NCI-H2171 treated with DMSO at 0.1 percent for 48 hours (cell line): ENCODE results near the gene GPR171.
"Not testable (repeated sequence)": the region's sequence is repeated elsewhere in the genome, so short reads cannot be mapped to it uniquely, and the experiment has no call there.

Experiments used
- DNase-seq: peaks from one replicate; lab custom pipeline; 2025; lab: John Stamatoyannopoulos, UW

GPR171 gene

DNA sequence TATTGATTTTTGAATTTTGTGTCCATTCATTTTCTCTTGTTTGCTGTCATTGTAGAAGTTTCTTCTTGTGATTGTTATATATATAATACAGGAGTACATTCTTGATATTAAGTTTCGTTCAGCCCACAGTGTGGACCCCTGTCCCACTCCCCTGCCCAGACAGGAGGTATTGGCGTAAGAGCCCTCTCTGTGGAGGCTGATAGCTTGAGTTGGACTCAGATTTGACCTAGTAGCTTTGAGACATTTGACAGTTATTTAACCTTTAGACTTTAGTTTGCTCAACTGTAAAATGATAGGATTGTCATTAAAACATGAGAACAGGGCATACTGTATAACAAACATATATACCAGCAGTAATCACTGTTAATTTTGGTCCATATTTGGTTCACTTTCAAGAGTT, 27.1 kb downstream of the GPR171 start:
- DNase-seq: no peak

DNA sequence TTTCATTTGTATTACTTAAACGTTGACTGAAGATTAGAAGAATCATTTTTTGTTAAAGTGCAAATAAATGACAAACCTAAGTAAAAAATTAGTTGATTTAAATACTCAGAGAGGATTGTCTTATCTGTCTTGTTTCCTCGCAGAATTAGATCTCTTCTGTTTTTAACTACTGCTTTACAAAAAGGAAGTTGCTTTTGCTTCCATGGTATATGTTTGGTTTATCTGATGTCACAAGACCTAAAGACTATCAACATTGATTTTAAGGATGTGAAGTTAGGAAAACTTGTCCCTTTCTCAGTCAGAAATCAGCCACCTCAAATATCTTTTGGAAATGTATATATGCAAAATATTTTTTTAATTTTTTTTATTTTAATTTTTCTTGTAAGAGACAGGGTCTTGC, 28.7 kb downstream of the GPR171 start:
- no peak for DNase-seq

DNA sequence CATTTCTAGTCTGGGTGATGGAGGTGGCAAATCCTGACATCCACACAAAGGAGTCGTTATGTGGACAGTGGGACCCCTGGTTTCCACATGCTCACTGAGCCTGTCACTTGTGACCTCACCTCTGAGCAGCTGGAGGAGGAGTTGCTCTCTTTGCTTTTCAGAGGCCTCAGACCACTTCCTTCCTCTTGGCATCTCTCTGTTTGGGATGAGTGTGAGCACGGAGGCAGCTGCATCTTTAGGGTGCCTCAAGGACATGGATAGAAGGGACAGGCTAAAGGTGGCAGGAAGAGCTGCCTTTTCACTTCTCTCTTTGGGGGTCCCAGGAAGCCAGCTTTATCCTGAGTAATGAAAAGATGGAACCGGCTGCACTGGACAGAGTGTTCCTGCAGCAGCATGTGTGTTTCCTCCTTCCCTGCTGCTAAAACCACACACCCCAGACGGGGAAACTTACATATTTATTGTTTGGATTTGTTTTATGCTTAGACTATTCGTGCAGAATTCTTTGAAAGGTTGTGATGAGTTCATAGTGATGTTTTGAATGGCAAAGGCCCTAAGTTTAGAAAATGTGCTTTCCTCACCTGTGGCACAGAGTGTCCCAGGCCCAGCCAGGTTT, 31.8 kb downstream of the GPR171 start:
- DNase-seq: no peak

DNA sequence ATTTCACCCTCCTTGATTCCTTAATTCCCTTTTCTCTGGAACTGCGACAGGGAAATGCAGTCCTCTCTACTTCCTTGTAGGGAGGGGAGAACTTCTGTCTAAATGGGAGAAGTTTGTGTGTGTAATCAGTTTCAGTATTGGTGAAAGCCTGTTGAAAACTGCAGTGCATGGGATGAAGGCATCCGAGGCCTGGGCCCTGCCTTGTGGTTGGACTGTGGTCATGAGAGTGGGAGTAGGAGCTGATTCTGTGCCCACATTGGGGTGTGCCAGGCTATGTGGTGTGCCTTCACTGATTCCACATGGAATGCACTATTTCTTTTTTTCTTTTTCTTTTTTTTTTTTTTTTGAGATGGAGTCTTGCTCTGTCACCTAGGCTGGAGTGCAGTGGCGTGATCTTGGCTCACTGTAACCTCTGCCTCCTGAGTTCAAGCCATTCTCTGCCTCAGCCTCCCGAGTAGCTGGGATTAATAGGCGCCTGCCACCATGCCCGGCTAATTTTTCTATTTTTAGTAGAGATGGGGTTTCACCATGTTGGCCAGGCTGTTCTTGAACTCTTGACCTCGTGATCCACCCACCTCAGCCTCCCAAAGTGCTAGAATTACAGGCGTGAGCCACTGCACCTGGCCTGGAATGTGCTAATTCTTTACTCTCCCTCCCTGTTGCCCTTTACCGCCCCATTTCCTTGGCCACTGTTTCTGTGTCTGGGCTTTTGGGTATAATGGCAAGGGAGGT, 32.9 kb downstream of the GPR171 start:
- DNase-seq: not testable (repeated sequence)

DNA sequence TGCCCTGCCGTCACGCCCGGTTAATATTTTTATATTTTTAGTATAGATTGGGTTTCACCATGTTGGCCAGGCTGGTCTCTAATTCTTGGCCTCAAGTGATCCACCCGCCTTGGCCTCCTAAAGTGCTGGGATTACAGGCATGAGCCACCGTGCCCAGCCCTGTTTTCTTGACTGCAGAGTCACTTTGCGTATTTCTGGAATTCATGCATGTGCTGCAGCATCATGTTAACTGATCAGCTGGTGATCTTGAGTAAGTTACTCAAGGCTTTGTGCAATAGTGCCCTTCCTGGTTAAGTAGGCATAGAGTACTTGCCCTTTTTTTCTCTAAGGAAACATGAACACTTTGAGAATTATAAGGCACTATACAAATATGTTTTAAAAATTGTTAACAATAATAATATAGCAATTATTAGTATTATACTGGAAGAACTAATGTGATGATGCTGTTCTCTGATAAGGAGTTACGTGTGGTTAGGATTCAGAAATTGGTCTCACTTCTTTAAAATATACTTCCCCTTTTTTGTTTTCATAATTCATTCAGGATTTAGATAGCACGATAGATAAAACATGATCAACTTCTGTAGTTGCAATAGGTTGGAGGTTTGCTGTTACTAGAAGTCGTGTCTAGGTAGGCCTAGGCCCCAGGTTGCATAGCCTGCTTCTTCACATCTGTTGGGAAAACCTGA, 33.6 kb downstream of the GPR171 start:
- DNase-seq: no peak

DNA sequence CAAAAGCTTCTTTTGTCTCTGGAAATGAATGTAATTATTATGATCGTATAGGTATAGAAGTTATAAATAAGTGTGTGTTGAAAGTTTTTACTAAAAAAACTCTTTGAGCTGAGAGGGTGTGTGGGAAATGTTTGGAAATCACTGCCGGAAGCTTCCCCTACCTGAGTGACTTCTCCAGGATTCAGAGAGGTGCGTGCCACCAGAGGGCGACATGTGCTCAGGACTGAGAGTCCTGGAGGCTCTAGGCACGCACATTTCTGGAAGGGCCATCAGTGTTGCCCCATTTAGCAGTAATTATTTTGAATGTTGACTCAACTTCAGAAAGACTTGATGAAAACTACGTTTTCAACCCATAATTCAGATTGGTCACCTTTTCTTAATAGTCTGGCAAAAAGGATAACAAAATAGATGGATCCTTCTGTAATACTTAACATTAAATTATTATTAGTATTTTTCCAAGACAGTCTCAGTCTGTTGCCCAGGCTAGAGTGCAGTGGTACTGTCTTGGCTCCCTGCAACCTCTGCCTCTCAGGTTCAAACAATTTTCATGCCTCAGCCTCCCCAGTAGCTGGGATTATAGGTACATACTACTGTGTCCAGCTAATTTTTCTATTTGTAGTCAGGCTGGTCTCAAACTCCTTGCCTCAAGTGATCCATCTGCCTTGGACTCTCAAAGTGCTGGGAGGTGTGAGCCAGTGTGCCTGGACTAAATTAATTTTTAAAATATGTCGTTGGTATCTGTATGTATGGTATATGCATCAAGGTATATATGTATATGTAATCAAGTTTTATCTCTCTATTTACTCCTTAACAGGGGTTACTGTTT, 34.5 kb downstream of the GPR171 start:
- peak; percentile 61 for DNase-seq

DNA sequence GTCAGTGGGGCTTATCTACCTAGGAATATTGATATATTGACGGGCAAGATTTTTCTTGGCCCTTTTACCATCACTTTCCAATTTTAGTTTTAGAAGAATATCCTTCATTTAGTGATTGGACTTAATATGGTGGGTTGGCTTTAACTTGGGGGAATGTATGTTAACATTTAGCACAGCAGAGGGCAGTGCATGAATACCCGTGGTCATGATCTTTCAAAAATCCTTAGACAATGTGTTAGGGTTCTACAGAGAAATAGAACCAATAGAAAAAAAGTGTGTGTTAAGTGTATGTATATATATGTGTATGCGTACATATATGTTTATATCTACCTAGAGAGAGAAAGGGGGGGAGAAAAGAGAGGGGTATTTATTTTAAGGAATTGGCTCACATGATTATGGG, 36.9 kb downstream of the GPR171 start:
- DNase-seq: no peak

DNA sequence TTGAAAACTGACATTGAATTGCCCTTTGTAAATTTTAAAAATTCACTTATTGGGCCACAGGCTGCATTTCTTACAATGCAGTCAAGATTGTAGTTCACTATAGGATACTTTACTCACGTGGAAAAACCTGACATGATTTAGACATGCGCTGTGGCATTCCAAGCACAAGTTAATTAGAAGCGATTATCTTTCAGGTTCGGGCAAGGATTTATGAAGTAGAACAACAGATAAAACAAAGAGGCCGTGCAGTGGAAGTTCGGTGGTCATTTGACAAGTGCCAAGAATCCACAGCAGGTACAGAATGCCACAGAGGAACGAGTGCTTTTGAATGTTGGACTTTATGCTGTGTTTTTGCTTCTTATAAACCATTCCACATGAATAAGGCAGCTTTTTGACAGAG, 37.8 kb downstream of the GPR171 start:
- no peak for DNase-seq

DNA sequence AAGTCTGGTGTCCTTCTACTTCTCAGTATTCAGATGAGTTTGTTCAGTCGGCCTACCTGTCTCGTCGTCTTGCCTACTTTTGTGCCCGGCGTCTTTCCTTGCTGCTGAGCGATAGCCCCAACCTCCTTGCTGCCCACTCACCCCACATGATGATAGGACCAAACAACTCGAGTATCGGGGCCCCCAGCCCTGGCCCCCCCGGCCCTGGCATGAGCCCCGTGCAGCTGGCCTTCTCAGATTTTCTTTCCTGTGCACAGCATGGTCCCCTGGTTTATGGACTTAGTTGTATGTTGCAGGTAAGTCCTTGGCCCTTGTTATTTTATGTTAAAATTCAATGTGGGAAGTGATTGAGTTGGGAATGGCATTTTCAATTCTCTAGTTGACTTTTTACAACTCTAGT, 43.2 kb downstream of the GPR171 start:
- no peak for DNase-seq

DNA sequence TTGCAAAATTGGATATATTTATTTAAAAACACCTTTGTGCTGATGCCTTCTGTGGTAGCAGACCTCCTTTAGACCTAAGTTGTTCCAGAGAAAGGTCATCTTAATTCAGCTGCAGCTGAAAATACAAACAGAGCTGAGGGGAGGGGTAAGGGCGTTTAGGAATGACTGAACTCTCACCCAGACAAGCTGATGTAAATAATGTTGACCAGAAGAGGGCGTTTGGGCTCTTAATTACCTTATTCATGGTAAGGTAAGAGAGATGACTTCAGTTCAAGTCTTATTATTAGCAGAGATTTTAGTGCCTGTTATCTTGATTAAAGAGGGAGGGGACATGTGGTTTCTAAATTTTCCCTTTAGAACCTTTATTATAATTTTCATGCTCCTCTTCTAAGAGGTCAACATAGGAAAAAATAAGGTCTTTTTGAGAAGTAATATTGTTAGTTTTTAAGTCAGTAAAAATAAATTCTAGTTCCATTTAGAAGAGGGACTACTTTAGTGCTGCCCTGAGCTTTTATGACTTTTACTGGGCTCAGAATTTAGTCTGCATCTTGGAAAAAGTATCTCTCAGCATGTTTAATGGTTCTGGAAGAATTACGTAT, 46.3 kb downstream of the GPR171 start:
- DNase-seq: peak; percentile 75

DNA sequence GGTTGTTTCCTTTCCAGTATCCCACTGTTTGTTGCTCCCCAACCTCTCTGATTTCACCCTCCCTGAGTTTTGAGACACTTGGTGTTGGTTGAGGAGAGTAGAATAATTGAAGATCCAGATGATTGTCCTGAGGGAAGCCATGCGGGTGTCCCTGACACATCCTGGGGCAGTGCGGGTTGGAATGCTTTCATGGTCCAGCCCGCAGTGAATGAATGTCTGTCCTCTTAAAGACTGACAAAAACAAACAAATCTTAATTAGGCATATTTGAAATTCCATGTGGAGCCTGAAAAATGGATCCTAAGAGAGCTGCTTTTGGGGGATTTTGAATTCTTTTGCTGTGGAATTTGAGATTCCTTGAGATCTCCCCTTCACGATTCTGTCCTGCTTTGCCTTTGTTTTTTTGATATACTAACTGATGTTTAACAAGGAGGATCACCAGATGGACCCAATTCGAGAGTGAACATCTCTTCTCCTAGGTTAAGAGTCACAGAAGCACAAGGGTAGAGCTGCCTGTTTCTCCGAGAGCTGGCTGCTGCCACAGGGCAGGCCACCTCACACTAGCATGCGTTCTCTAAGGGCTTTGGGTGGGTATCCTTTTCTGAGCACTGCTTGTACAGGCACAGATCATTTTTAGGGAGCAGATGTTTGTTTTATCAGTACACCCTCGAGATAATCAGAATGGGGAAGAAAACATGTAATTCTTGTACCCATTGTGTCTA, 47.4 kb downstream of the GPR171 start:
- no peak for DNase-seq

DNA sequence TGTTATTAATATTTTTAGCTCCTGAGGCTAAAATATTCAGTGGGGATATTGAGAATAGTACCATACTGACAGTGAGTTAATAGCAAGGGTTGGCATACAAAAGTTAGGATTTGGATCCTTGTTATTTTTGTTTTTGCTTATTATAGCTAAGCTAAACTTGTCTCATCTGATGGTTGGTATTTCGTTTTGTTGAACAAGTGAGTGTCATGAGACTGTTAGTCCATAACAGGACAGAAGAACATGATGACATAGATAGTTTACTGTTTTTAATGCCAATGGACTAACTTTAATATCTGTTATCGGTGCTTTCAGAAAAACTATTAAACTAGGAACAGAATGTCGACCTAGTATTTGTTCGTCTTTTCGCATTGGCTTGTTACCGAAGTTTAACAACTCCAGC, 48.5 kb downstream of the GPR171 start:
- DNase-seq: no peak

DNA sequence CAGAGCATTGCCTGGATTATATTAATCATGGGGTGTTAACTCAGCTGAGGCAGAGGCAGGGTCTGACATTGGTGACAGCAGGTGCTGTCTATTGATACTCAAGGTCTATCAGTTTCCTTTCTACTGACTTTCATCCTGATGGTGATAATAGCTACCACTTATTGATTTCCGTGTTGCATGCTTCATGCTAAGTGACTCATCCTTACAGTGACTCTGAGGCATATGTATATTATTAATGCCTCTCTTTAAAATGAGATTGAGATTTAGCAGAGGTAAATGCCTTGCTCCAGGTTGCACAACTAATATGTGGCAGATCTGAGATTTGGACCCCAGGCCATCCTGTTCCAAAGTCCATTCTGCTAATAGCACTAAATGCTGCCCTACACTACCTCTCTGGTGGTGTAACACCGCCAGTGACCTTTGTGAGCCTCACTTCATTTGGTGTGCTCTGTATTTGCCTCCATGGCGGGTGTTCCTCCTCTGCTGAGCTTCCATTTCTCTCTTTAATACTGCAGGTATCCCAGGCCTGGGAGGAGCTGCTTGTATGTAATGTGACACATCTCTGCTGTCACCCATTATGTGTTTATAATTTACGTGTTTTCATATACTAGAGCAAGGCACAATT, 50.4 kb downstream of the GPR171 start:
- no peak for DNase-seq
